Keratinocyte (primary cell): ENCODE measurements around the gene ADAMTS15. TPM values are rescaled to one million over a fixed set of nuclear protein-coding genes. Genes with fewer than 3 reads are reported as not detected.

Experiments
- DNase-seq: peaks from one replicate; pipeline ENCODE4 v3.0.0-alpha.2; 2011; ENCODE audit warnings: low read depth, missing footprints, low spot score
- FAIRE-seq: peaks from 2 replicates; lab custom pipeline; 2011; peaks lifted over from hg19 to GRCh38; lab: Jason Lieb, UNC
- H2AFZ ChIP-seq: 2 replicates; pipeline ENCODE4 v1.6.0; 2012; ENCODE audit warnings: low read length, control low read depth, inconsistent platforms; ENCODE audit not compliant: control insufficient read depth
- H3K27ac ChIP-seq: 2 replicates; pipeline ENCODE4 v1.5.1; 2011; ENCODE audit warnings: low read length; ENCODE audit not compliant: control insufficient read depth, insufficient read depth
- H3K27me3 ChIP-seq: 3 replicates; pipeline ENCODE4 v1.6.0; 2011; ENCODE audit warnings: low read length; ENCODE audit not compliant: control insufficient read depth, insufficient read depth; ENCODE audit errors: extremely low read depth
- H3K36me3 ChIP-seq, 2 experiments: 2 replicates in 1 of 2; 3 replicates in 1 of 2; pipeline ENCODE4 v1.5.1; 2011; ENCODE audit warnings: low read length in 2 of 2, mild to moderate bottlenecking in 1 of 2; ENCODE audit not compliant: control insufficient read depth in 2 of 2, insufficient read depth in 2 of 2; ENCODE audit errors: extremely low read depth in 1 of 2
- H3K4me1 ChIP-seq: 3 replicates; pipeline ENCODE4 v1.5.1; 2011; ENCODE audit warnings: low read length; ENCODE audit not compliant: control insufficient read depth, insufficient read depth; ENCODE audit errors: extremely low read depth
- H3K4me2 ChIP-seq: 3 replicates; pipeline ENCODE4 v1.6.0; 2011; ENCODE audit warnings: low read depth, low read length; ENCODE audit not compliant: control insufficient read depth, insufficient read depth; ENCODE audit errors: extremely low read depth
- H3K4me3 ChIP-seq, 3 experiments: fragments of 200-600 bp in 1 of 3; sonication (generic) in 1 of 3; 2 replicates in 2 of 3; 3 replicates in 1 of 3; pipeline ENCODE4 v1.5.1; 2011 to 2016; ENCODE audit warnings: low read length in 3 of 3, mild to moderate bottlenecking in 3 of 3, control low read depth in 2 of 3, inconsistent platforms in 1 of 3, low read depth in 1 of 3, mixed read lengths in 1 of 3, mixed run types in 1 of 3, moderate library complexity in 1 of 3; ENCODE audit not compliant: control insufficient read depth in 2 of 3, insufficient read depth in 2 of 3; ENCODE audit errors: extremely low read depth in 1 of 3
- H3K79me2 ChIP-seq: 2 replicates; pipeline ENCODE4 v1.6.0; 2012; ENCODE audit warnings: low read length; ENCODE audit not compliant: control insufficient read depth, insufficient read depth
- H3K9ac ChIP-seq: 3 replicates; pipeline ENCODE4 v1.6.0; 2011; ENCODE audit warnings: low read length; ENCODE audit not compliant: control insufficient read depth, insufficient read depth; ENCODE audit errors: extremely low read depth
- H3K9me1 ChIP-seq: 3 replicates; pipeline ENCODE4 v1.6.0; 2011; ENCODE audit warnings: low read length; ENCODE audit not compliant: control insufficient read depth, insufficient read depth; ENCODE audit errors: extremely low read depth
- H3K9me3 ChIP-seq: 2 replicates; pipeline ENCODE4 v1.5.1; 2012; ENCODE audit warnings: low read depth, low read length; ENCODE audit not compliant: control insufficient read depth
- H4K20me1 ChIP-seq: 3 replicates; pipeline ENCODE4 v1.6.0; 2011; ENCODE audit warnings: low read length; ENCODE audit not compliant: control insufficient read depth, insufficient read depth; ENCODE audit errors: extremely low read depth
- CTCF ChIP-seq, 3 experiments: IDR thresholded peaks in 1 of 3; conservative IDR thresholded peaks in 1 of 3; optimal IDR thresholded peaks in 1 of 3; 2 replicates in 2 of 3; 3 replicates in 1 of 3; pipeline versions ENCODE3 to v1.5.1; 2011; ENCODE audit warnings: low read length in 3 of 3, mild to moderate bottlenecking in 3 of 3, moderate library complexity in 2 of 3, control low read depth in 1 of 3, inconsistent platforms in 1 of 3; ENCODE audit not compliant: insufficient read depth in 2 of 3; ENCODE audit errors: extremely low read depth in 1 of 3
- EZH2 ChIP-seq: IDR thresholded peaks from one replicate; pipeline ENCODE4 v1.6.1; 2012; ENCODE audit warnings: inconsistent platforms, mild to moderate bottlenecking, low read length, moderate library complexity
- dilution Hi-C: fragments of 300-500 bp; cut with MboI; formaldehyde crosslinking; loops from one replicate; pipeline ENCODE4 v1.7.0; 2020; ENCODE audit warnings: low sequenced_read_pairs; ENCODE audit not compliant: extremely low pct_ligation_motif_present
- polyA plus RNA-seq, 5 experiments: library from polyadenylated mRNA; depleted of rRNA in 3 of 5; stranded (reverse) in 3 of 5; stranded (forward) in 1 of 5; unstranded in 1 of 5; fragments of >200 nt; gene quantifications; 1 replicate in 1 of 5; 2 replicates in 3 of 5; 3 replicates in 1 of 5; pipeline versions ENCODE4 v1.2.1 to v1.2.3, GENCODE V29; 2011 to 2012; ENCODE audit warnings: missing spikeins in 2 of 5, low read depth in 1 of 5, low replicate concordance in 1 of 5

The ADAMTS15 gene
- polyA plus RNA-seq, 1 donor (not counting 4 experiments of a cell fraction or from before 2014, with no cell fraction given): 0.30 TPM

GRCh38 chr11:130474637-130475400 lies 26.4 kb downstream of the ADAMTS15 start:
- Histone ChIP-seq H3K36me3 (no peaks in the 10 kb centered on the region), H4K20me1 (no peaks in the 10 kb centered on the region), H3K9ac (no peak overlapping the region), H3K4me1 (no peaks in the 10 kb centered on the region), H3K9me1 (no peaks in the 10 kb centered on the region), H3K79me2 (no peaks in the 10 kb centered on the region), H3K27ac (no peak overlapping the region), H3K4me3 (no peak overlapping the region), H3K4me2 (no peak overlapping the region), H3K9me3 (no peaks in the 10 kb centered on the region), H2AFZ (no peak overlapping the region), H3K27me3 (no peaks in the 10 kb centered on the region)
- no peak for DNase-seq
- no peak for FAIRE-seq
- TF ChIP-seq EZH2: no peak
- dilution Hi-C loops: no loop called here

- no peak overlapping the region for H3K4me3 ChIP-seq
- TF ChIP-seq CTCF (optimal IDR thresholded peaks at IDR 0.05 in 1 of 3, IDR thresholded peaks at IDR 0.05 in 1 of 3, conservative IDR thresholded peaks at IDR 0.05 in 1 of 3; ENCODE audit: extremely low read depth in 1 of 3, insufficient read depth in 2 of 3, low read length in 3 of 3): no peak
- no peak for TF ChIP-seq EZH2
- FAIRE-seq (no peak), DNase-seq (no peak)
- H3K9ac ChIP-seq: no peak overlapping the region
- H3K79me2 ChIP-seq: no peaks in the 10 kb centered on the region
- no peaks in the 10 kb centered on the region for H3K9me1 ChIP-seq
- no peaks in the 10 kb centered on the region for H3K4me1 ChIP-seq
- no peak overlapping the region for H3K4me2 ChIP-seq
- H3K36me3 ChIP-seq: no peaks in the 10 kb centered on the region
- no peak overlapping the region for H2AFZ ChIP-seq
- H3K27me3 ChIP-seq: no peaks in the 10 kb centered on the region
- no peaks in the 10 kb centered on the region for H3K9me3 ChIP-seq
- H4K20me1 ChIP-seq: no peaks in the 10 kb centered on the region
- dilution Hi-C loops: no loop called here
- H3K27ac ChIP-seq: no peak overlapping the region
Observed at GRCh38 chr11:130475426-130476053, 27.1 kb downstream of the ADAMTS15 start.
